Activated CD4-positive, alpha-beta T cell treated with anti-CD3 and anti-CD28 coated beads, Interleukin-2, amount 10 ng/mL, durations not matched to agents 7 days and 5 days (primary cell): Measurements from ENCODE around the gene DUSP7. TPM values are rescaled to one million over a fixed set of nuclear protein-coding genes. Genes with fewer than 3 reads are reported as not detected.

Experiments
- CTCF ChIA-PET: fragments of 350-600 bp; sonication (Branson Sonifier 250); formaldehyde crosslinking; loops from one replicate; lab custom pipeline; 2021; ENCODE audit warnings: antibody characterized with exemption; lab: Charles Lee
- POLR2A ChIA-PET: fragments of 350-600 bp; sonication (Branson Sonifier 250); formaldehyde crosslinking; loops from one replicate; lab custom pipeline; 2021; ENCODE audit warnings: antibody characterized with exemption; lab: Charles Lee
- DNase-seq: peaks from one replicate; pipeline ENCODE4 v3.0.0-alpha.2; 2020
- H3K27ac Mint-ChIP-seq: one replicate; pipeline ENCODE4 v1.8.0; 2021; ENCODE audit warnings: mild to moderate bottlenecking, moderate library complexity, mixed read lengths
- H3K27me3 Mint-ChIP-seq: one replicate; pipeline ENCODE4 v1.8.0; 2021; ENCODE audit warnings: mixed read lengths
- H3K36me3 Mint-ChIP-seq: one replicate; pipeline ENCODE4 v1.8.0; 2021; ENCODE audit warnings: low read depth, mixed read lengths
- H3K4me1 Mint-ChIP-seq: one replicate; pipeline ENCODE4 v1.8.0; 2021; ENCODE audit warnings: mixed read lengths
- H3K4me3 Mint-ChIP-seq: one replicate; pipeline ENCODE4 v1.8.0; 2021; ENCODE audit warnings: mild to moderate bottlenecking, moderate library complexity, mixed read lengths
- H3K9me3 Mint-ChIP-seq: one replicate; pipeline ENCODE4 v1.8.0; 2021; ENCODE audit warnings: mixed read lengths
- total RNA-seq, 2 experiments: library from RNA; stranded (reverse); gene quantifications; one replicate each; pipeline ENCODE4 v1.2.3, GENCODE V29; 2021

The DUSP7 gene
- total RNA-seq, 2 experiments from 2014 or later = 38.3 to 42.0 TPM

DNA sequence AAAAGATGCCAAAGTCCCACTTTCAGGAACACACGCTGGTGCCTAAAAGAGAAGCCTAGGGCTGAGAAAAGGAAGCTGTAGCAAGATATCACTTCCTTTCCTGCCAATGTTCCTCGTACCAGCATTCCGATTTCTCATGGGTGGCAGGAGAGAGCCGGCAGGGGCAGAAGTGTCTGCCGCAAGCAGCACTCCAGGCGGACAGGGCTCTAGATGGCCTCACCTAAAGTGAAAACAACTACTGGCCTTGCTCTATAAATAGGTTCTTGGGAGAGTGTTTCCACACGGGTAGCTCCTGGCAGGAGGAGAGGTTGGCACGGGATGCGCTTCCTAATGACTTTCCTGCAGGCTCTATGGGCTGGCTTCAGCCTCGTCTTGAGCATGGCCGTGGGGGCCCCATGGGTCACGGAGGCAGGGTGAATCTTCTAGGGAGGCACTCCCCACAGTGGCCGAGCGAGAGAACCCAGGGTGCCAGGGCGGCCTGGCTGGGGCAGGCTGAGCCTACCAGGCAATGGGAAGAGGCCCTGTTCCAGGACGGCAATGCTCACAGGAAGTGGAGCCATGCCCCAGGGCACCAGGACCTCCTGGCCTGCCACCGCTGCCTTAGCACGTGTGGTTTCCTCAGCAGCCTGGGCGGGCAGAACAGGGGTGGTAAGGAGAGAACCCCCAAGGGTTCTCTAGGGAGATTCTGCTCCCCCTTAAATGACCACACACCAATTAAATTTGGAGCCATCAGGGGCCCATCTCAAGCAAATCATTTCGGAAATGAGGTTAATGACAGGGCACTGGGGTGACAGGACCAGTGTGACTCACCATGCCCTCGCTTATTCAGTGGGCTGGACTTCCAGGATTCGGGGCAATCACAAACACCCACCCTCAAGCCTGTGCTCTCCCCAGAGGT is 14.6 kb upstream of the DUSP7 start:
- Mint-ChIP-seq H3K36me3 (no peaks in the 10 kb centered on the region), H3K27ac (no peak overlapping the region), H3K4me1 (peaks cover 3% of the 10 kb centered on the region), H3K27me3 (no peaks in the 10 kb centered on the region), H3K4me3 (no peak overlapping the region), H3K9me3 (no peaks in the 10 kb centered on the region)
- no peak for DNase-seq
- ChIA-PET CTCF (no interaction called here), POLR2A (no interaction called here)

DNA sequence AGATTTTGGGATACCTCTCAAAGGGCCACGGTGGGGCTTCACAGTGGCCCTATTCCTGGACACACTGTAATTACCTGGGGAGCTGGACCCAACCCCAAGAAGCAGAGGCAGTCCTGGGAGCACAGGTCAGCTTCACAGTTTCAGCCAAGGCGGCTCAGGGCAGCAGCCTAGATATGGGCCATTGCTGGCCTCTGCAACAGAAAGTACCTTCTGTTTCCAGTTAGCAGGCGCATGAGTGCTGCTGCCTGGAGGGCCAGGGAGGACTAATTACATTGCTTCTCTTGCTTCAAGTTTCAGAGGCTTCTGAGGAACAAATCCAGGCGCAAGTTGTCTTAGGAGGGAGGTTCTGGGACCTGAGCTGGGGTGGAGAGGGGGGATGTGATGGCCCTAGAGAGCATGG is 13.5 kb upstream of the DUSP7 start:
- ChIA-PET POLR2A (no interaction called here), CTCF (interaction anchor here (1.2 kb wide), 1 partner anchor 13 kb away, joined by 3 read pairs; the partner anchor contains the start of gene DUSP7)
- Mint-ChIP-seq H3K27me3 (no peaks in the 10 kb centered on the region), H3K4me1 (peaks cover 3% of the 10 kb centered on the region), H3K36me3 (no peaks in the 10 kb centered on the region), H3K27ac (no peak overlapping the region), H3K4me3 (no peak overlapping the region), H3K9me3 (no peaks in the 10 kb centered on the region)
- DNase-seq = no peak

DNA sequence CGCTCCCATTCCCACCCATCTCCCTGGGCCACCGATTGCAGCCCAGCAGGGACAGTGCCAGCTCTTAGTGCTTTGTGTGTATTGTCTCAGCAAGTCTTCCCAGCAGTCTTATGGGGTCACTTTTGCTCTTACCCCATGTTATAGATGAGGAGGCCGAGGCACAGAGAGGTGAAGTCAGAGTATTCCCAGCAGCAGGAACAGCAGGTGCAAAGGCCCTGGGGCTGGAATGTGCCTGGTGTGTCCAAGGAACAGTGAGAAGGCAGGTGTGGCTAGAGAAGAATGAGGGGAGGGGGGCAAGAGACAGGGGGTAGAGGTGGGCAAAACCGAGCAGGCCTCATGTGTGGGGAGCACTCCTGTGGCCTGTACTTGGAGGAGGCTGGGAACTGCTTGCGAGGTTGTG is 12.8 kb upstream of the DUSP7 start:
- Mint-ChIP-seq H3K9me3 (no peaks in the 10 kb centered on the region), H3K4me3 (no peak overlapping the region), H3K4me1 (peaks cover 3% of the 10 kb centered on the region), H3K36me3 (no peaks in the 10 kb centered on the region), H3K27ac (no peak overlapping the region), H3K27me3 (no peaks in the 10 kb centered on the region)
- POLR2A ChIA-PET = no interaction called here
- CTCF ChIA-PET = interaction anchor here (1.2 kb wide), 1 partner anchor 13 kb away, joined by 3 read pairs; the partner anchor contains the start of gene DUSP7
- no peak for DNase-seq

DNA sequence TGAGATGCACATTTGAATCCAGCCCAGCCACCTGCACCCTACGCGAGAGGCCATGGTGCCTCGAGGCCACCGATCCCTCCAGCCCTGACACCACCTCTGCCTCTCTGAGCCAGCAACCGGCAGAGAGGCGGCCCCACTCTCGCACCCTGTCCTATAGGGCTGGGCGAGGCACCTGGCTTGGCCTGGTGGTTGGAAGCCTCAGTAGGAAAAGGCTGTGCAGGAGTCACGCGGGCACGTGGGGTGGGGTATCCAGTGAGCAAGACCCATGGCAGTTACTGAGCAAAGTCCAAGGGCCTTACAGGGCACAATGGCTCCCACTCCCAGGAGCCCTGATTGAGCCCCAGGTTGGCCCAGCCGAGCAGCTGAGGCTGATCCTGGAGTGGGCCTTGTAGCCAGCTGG is 12.4 kb upstream of the DUSP7 start:
- H3K27ac Mint-ChIP-seq = no peak overlapping the region
- CTCF ChIA-PET = no interaction called here

DNA sequence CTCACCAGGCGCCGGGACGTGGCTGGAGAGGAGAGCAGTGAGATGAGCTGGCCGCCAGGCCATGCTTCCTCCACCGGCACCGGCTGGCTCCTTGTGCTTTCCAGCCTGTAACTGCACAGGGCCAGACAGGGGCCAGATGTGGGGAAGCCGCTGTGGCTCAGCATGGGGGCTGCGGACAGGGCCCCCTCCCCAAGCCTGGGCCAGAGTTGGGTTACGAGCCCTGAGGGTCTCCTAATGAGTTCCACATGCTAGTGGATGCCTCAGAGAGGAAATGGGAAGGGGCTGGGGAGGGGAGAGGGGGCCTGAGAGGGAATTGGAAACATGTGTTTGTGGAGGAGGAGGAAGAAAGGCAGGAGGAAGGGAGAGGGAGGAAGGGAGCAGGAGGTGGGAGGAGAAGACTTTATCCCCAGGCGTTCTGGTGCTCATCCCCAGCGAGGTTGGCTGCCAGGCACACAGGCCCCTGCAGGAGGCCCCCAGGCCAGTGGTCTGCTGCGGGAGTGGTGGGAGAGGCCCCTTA is 11.7 kb upstream of the DUSP7 start:
- no peaks in the 10 kb centered on the region for H3K36me3 Mint-ChIP-seq
- H3K27me3 Mint-ChIP-seq = no peaks in the 10 kb centered on the region
- no peak for DNase-seq
- ChIA-PET POLR2A (no interaction called here), CTCF (no interaction called here)
- H3K27ac Mint-ChIP-seq = no peak overlapping the region
- H3K9me3 Mint-ChIP-seq = no peaks in the 10 kb centered on the region
- peaks cover 3% of the 10 kb centered on the region for H3K4me1 Mint-ChIP-seq
- H3K4me3 Mint-ChIP-seq = no peak overlapping the region

More for the DNA sequence above, 12.4 kb upstream of the DUSP7 start:
- H3K4me3 Mint-ChIP-seq = no peak overlapping the region
- no peaks in the 10 kb centered on the region for H3K36me3 Mint-ChIP-seq
- POLR2A ChIA-PET = no interaction called here
- H3K9me3 Mint-ChIP-seq = no peaks in the 10 kb centered on the region
- DNase-seq = no peak
- no peaks in the 10 kb centered on the region for H3K27me3 Mint-ChIP-seq
- peaks cover 3% of the 10 kb centered on the region for H3K4me1 Mint-ChIP-seq

DNA sequence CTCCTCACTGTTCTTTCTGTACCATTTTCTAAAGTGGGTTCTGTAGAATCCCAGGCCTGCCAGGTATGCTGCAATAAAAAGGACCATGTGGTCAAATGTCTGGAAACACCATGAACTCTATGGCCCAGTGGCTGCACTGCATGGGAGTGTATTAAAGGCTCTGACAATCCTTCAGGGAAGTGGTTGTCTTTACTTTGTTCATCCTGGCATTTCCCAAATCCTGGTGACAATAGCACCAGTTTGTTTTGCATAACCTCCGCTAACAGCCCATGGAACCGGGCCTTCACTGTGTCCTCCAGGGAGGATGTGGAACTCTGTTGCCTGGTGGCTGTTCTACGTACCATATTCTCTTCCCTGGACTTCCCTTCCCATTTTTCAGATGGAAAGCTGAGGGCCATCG is 11.2 kb upstream of the DUSP7 start:
- Mint-ChIP-seq H3K27me3 (no peaks in the 10 kb centered on the region), H3K27ac (no peak overlapping the region), H3K36me3 (no peaks in the 10 kb centered on the region), H3K4me1 (peaks cover 3% of the 10 kb centered on the region), H3K4me3 (no peak overlapping the region), H3K9me3 (no peaks in the 10 kb centered on the region)
- POLR2A ChIA-PET = no interaction called here
- DNase-seq = no peak
- CTCF ChIA-PET = interaction anchor here (2.2 kb wide), 1 partner anchor 15 kb away, joined by 7 read pairs; no protein-coding TSS in a partner anchor

DNA sequence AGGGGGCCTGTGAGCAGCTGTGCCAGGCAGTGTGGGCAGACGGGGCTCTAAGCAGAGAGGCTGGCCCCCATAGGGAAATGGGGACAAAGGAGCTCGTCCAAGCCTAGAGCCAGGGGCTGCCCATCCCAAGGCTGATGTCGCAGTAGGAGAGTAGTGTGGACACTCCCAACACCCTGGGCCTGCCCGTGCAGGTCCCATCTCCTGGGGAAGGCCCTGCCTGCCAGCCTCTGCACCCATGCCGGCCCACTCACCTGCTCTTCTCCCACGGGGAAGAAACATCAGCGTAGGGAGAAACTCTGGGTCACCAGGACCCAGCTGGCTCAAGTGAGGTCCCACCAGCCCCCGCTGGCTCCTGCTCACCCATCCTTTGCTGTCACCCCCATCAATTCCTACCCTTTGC is 10.7 kb upstream of the DUSP7 start:
- H3K36me3 Mint-ChIP-seq = no peaks in the 10 kb centered on the region
- peaks cover 4% of the 10 kb centered on the region for H3K4me1 Mint-ChIP-seq
- no peak for DNase-seq
- no peaks in the 10 kb centered on the region for H3K9me3 Mint-ChIP-seq
- H3K27ac Mint-ChIP-seq = no peak overlapping the region
- no peak overlapping the region for H3K4me3 Mint-ChIP-seq
- ChIA-PET POLR2A (no interaction called here), CTCF (interaction anchor here (2.2 kb wide), 1 partner anchor 15 kb away, joined by 7 read pairs; no protein-coding TSS in a partner anchor)
- no peaks in the 10 kb centered on the region for H3K27me3 Mint-ChIP-seq

DNA sequence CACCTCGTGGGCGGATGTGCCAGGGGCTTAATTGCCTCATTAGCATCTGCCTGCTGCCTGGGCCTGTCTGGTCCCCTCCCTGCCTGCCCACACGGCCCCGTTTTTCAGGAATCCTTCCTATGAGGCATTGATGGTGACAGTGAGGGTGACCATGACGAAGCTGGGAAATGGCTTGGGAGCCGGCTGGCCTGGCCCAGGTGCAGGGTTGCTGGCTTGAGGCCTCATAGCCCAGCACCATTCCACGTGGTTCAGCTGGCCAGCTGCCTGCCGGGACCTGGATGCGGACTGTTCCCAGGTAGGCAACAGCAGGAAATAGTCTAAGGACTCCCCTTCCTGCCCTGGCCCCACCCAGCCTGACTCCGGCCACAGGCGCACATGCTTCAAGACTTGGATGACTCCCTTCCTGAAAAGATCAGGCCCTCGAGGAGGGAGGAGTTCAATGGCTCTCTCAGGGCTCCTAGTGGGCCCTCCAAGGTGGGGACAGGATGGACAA is 8.9 kb upstream of the DUSP7 start:
- CTCF ChIA-PET = interaction anchor here (1.0 kb wide), 1 partner anchor 69 kb away, joined by 3 read pairs; the partner anchor contains the start of gene RPL29
- POLR2A ChIA-PET = no interaction called here

DNA sequence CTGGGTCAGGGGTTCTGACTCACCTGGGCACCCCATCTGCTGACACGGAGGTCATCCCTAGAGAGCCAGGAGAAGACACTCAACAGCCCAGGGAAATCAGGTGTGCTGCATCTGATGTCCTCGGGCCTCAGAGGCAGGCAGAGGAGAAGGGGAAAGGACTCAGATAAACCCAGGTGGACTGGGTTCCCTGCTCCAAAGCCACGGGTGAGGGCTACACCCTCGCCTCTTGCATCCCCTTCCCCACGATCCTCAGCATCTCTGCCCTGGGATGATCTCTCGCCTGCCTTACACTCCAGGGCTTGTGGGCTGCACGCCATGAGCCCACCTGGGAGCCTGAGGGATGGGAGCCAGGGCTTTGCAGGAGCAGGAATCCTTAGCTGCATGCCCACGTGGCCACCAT is 8.2 kb upstream of the DUSP7 start:
- Mint-ChIP-seq H3K27me3 (no peaks in the 10 kb centered on the region), H3K36me3 (no peaks in the 10 kb centered on the region), H3K27ac (no peak overlapping the region), H3K4me1 (peaks cover 4% of the 10 kb centered on the region), H3K4me3 (no peak overlapping the region), H3K9me3 (no peaks in the 10 kb centered on the region)
- DNase-seq = no peak
- POLR2A ChIA-PET = no interaction called here
- CTCF ChIA-PET = interaction anchor here (1.0 kb wide), 1 partner anchor 69 kb away, joined by 3 read pairs; the partner anchor contains the start of gene RPL29

More for the DNA sequence above, 8.9 kb upstream of the DUSP7 start:
- no peak overlapping the region for H3K27ac Mint-ChIP-seq
- DNase-seq = no peak
- no peaks in the 10 kb centered on the region for H3K36me3 Mint-ChIP-seq
- H3K9me3 Mint-ChIP-seq = no peaks in the 10 kb centered on the region
- no peaks in the 10 kb centered on the region for H3K27me3 Mint-ChIP-seq
- H3K4me3 Mint-ChIP-seq = no peak overlapping the region
- peaks cover 4% of the 10 kb centered on the region for H3K4me1 Mint-ChIP-seq

DNA sequence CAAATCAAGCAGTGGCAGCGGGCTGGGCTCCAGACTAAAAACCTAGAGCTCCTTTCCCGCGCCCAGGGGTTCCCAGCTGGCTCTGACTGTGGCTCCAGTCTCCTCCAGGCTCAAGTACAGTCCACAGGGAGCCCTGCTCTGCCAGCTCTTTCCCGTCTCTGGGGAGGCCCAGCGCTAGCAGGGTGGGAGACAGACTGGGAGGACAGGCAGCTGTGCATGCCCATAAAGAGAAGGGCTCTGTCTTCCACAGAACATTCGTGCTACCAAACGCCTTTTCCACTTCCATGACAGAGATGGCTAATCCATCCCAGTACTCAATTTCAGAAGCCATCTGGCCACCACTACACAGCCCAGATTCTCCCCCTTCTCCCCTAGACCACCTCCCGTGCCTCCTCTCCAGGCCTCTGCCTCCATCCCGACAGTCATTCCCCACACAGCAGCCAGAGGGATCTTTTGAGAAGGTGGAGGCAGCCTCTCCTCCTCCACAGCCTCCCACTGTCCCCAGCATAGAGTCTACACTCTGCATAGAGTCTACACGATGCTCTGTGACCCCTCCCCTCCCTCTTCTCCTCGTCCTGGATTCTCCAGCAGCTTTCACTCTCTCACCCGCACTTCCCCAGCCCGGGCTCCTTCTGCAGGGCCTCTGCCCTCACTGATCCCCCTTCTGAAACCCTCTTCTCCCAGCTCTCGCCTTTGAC is 6.8 kb upstream of the DUSP7 start:
- H3K27ac Mint-ChIP-seq = peak overlapping the region; percentile 52

DNA sequence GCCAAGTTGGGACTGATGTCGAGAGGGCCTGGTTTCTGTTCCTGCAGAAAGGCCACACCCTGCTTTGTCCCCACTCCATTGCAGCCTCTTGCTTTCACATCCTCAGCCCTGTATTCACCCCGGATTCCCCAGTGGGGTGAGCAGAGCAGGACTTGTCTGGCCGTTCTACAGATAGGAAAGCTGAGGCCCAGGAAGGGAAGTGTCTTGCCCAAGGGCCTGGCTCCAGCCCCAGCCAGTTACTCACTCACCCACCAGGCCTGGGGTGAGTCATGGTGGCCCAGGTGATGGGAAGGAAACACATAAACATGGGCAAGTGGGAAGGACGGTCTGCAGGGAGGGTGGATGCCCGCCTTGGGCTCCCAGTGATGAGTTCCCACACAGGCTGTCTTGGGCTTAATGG is 6.1 kb upstream of the DUSP7 start:
- ChIA-PET CTCF (interaction anchor here (2.0 kb wide), 1 partner anchor 10 kb away, joined by 6 read pairs; no protein-coding TSS in a partner anchor), POLR2A (no interaction called here)
- Mint-ChIP-seq H3K4me3 (no peak overlapping the region), H3K36me3 (no peaks in the 10 kb centered on the region), H3K9me3 (no peaks in the 10 kb centered on the region), H3K4me1 (peaks cover 8% of the 10 kb centered on the region), H3K27me3 (no peaks in the 10 kb centered on the region), H3K27ac (no peak overlapping the region)
- DNase-seq = no peak

More for the DNA sequence above, 6.8 kb upstream of the DUSP7 start:
- DNase-seq = no peak
- Mint-ChIP-seq H3K9me3 (no peaks in the 10 kb centered on the region), H3K27me3 (no peaks in the 10 kb centered on the region), H3K36me3 (no peaks in the 10 kb centered on the region), H3K4me3 (no peak overlapping the region), H3K4me1 (peaks cover 4% of the 10 kb centered on the region)
- CTCF ChIA-PET = interaction anchor here (0.6 kb wide), 1 partner anchor 580 kb away, joined by 3 read pairs; no protein-coding TSS in a partner anchor
- POLR2A ChIA-PET = no interaction called here

DNA sequence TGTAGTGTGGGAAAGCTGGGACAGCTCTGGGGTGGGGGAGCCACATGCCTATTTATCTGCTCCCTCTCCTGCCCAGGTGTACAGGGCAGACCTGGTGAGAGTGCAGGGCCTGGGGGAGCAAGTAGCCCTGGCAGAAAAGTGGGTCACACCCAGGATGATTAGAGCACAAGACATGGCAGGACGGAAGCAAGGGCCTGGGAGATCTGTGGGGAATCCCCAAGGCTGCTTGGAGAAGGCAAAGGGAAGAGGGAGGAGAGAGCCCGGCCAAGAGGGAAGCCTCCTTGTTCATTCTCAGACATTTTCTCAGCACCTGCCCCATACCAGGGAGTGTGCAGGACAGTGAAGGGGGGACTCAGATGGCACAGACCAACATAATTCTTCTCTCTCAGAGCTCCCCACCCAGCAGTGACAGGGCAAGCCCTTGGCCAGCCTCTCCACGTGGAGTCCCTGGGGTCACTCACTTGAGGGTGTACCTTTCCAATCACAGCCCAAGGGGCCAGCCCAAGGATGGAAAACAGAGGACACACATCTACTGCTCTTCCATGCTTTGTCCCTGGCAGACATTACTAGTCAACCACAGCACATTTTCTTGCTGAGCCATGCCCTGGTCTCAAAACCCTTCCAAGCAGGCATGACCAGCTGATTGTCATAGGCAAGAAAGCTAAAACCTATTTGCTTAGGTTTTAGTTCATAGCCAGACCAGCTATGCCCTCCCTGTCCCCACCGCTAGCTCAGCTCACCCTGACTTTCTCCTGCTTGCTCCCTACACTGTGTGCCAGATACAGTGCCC is 4.9 kb upstream of the DUSP7 start:
- H3K4me1 Mint-ChIP-seq = peaks cover 11% of the 10 kb centered on the region
- ChIA-PET CTCF (interaction anchor here (0.8 to 2.3 kb wide), 3 partner anchors 8 to 36 kb away, joined by 3 to 6 read pairs (median 5); no protein-coding TSS in a partner anchor), POLR2A (no interaction called here)
- H3K27ac Mint-ChIP-seq = no peak overlapping the region
- H3K4me3 Mint-ChIP-seq = no peak overlapping the region
- no peak for DNase-seq
- H3K36me3 Mint-ChIP-seq = no peaks in the 10 kb centered on the region
- no peaks in the 10 kb centered on the region for H3K9me3 Mint-ChIP-seq
- no peaks in the 10 kb centered on the region for H3K27me3 Mint-ChIP-seq
